K562 (cell line): ENCODE measurements around the gene ARHGDIA. TPM values are rescaled to one million over a fixed set of nuclear protein-coding genes. Genes with fewer than 3 reads are reported as not detected.
A peak's percentile ranks its signal among the peaks of the same experiment; 100 is the strongest.

Experiments used
- FOXK1 ChIP-seq: sonication (generic); formaldehyde crosslinking; IDR thresholded peaks from 2 replicates; pipeline ENCODE4 v1.8.0; 2022; ENCODE audit warnings: missing genetic modification reagents, mild to moderate bottlenecking, borderline replicate concordance
- GABPA ChIP-seq: fragments of 200-800 bp; sonication (Bioruptor generic); conservative IDR thresholded peaks from 2 replicates; pipeline ENCODE4 v1.6.1; 2016; ENCODE audit warnings: low read depth, missing genetic modification characterization, missing compliant biosample characterization
- HCFC1 ChIP-seq: IDR thresholded peaks from 2 replicates; pipeline ENCODE4 v1.6.1; 2012; ENCODE audit warnings: low read depth, low read length, improper control_type of control experiment
- HMGN3 ChIP-seq: IDR thresholded peaks from 2 replicates; pipeline ENCODE4 v1.6.1; 2011; ENCODE audit warnings: borderline replicate concordance, low read depth, mild to moderate bottlenecking, mixed read lengths, low read length; ENCODE audit not compliant: insufficient read length; ENCODE audit errors: extremely low read depth
- IRF9 ChIP-seq: fragments of 450-650 bp; IDR thresholded peaks from 2 replicates; pipeline ENCODE4 v1.6.1; 2016; ENCODE audit warnings: missing biosample characterization, missing genetic modification characterization
- MYBL2 ChIP-seq, 2 experiments: fragments of 450-650 bp in 1 of 2; sonication (generic) in 1 of 2; formaldehyde crosslinking in 1 of 2; IDR thresholded peaks; 2 replicates each; pipeline versions ENCODE4 v1.6.1 to v1.8.1; 2017 to 2022; ENCODE audit warnings: borderline replicate concordance in 1 of 2, inconsistent platforms in 1 of 2, low read depth in 1 of 2, mild to moderate bottlenecking in 1 of 2, missing genetic modification reagents in 1 of 2, moderate library complexity in 1 of 2
- MYC ChIP-seq, 2 experiments: fragments of 250-450 bp in 1 of 2; sonication (Bioruptor Pico) in 1 of 2; IDR thresholded peaks; 2 replicates each; pipeline versions ENCODE4 v1.5.1 to v1.6.1; 2012 to 2021; ENCODE audit warnings: low read depth in 2 of 2, borderline replicate concordance in 1 of 2, improper control_type of control experiment in 1 of 2, low read length in 1 of 2, mild to moderate bottlenecking in 1 of 2, moderate library complexity in 1 of 2
- NFATC3 ChIP-seq: fragments of 450-650 bp; IDR thresholded peaks from 2 replicates; pipeline ENCODE4 v1.6.1; 2017; ENCODE audit warnings: mild to moderate bottlenecking
- TCF7L2 ChIP-seq: fragments of 150-350 bp; IDR thresholded peaks from 2 replicates; pipeline ENCODE4 v1.6.1; 2016; ENCODE audit warnings: low read depth, mild to moderate bottlenecking, low read length, moderate library complexity
- TEAD2 ChIP-seq: fragments of 450-650 bp; IDR thresholded peaks from 2 replicates; pipeline ENCODE4 v1.6.1; 2016; ENCODE audit warnings: missing genetic modification characterization, control low read depth, missing compliant biosample characterization
- U2AF1 ChIP-seq: fragments of 200-400 bp; formaldehyde crosslinking; optimal IDR thresholded peaks from 2 replicates; pipeline ENCODE3; 2017; ENCODE audit warnings: mild to moderate bottlenecking, low read depth, low read length, moderate library complexity
- ZFP36 ChIP-seq: fragments of 150-350 bp; IDR thresholded peaks from 2 replicates; pipeline ENCODE4 v1.6.1; 2018; ENCODE audit warnings: low read length, low read depth; ENCODE audit not compliant: partially characterized antibody
- ZNF217 ChIP-seq: sonication (generic); formaldehyde crosslinking; IDR thresholded peaks from 2 replicates; pipeline ENCODE4 v1.8.0; 2022; ENCODE audit warnings: mild to moderate bottlenecking, missing genetic modification reagents
- ZNF263 ChIP-seq: sonication (generic); formaldehyde crosslinking; IDR thresholded peaks from 2 replicates; pipeline ENCODE4 v1.8.0; 2022; ENCODE audit warnings: mild to moderate bottlenecking, missing genetic modification reagents, borderline replicate concordance
- ZNF586 ChIP-seq: fragments of 450-650 bp; formaldehyde crosslinking; conservative IDR thresholded peaks from 2 replicates; pipeline ENCODE4 v1.4.0; 2020; ENCODE audit warnings: mild to moderate bottlenecking, moderate library complexity
- ZNF780A ChIP-seq: fragments of 250-450 bp; sonication (Bioruptor Pico); IDR thresholded peaks from 2 replicates; pipeline ENCODE4 v1.5.0; 2021; ENCODE audit warnings: mild to moderate bottlenecking
- polyA plus RNA-seq, 8 experiments: library from polyadenylated mRNA; depleted of rRNA in 4 of 8; stranded (reverse) in 5 of 8; unstranded in 3 of 8; fragments of >200 nt; fragmentation: Nextera tagmentation in 2 of 8; fragmentation: Illumina TruSeq in 1 of 8; extraction: Ambion mirVana in 2 of 8; extraction: Trizol in 1 of 8; gene quantifications; 2 replicates each; pipeline versions ENCODE4 v1.2.1 to v1.2.3, GENCODE V29; 2011 to 2014; ENCODE audit warnings: inconsistent platforms in 1 of 8, missing spikeins in 1 of 8
- total RNA-seq, 7 experiments: library from RNA; depleted of rRNA in 6 of 7; stranded (reverse); fragments of >200 nt in 6 of 7; fragmentation: Illumina TruSeq in 2 of 7; extraction: Trizol in 2 of 7; gene quantifications; 2 replicates each; pipeline versions ENCODE4 v1.2.1 to v1.2.3, GENCODE V29; 2011 to 2021; ENCODE audit warnings: low replicate concordance in 1 of 7
- TF ChIP-seq, protein P1 (sequence below): fragments of 450-650 bp; formaldehyde crosslinking; IDR thresholded peaks from 2 replicates; pipeline ENCODE4 v1.4.0; 2020; ENCODE audit warnings: mild to moderate bottlenecking, moderate library complexity
- TF ChIP-seq, protein P2 (sequence below): conservative IDR thresholded peaks from 2 replicates; pipeline ENCODE4 v1.6.1; 2011; ENCODE audit warnings: low read depth, mild to moderate bottlenecking, low read length; ENCODE audit not compliant: control insufficient read depth
- TF ChIP-seq, protein P3 (sequence below): fragments of 150-350 bp; IDR thresholded peaks from 2 replicates; pipeline ENCODE4 v1.6.1; 2014; ENCODE audit warnings: low read depth, mild to moderate bottlenecking, low read length, borderline replicate concordance

The ARHGDIA gene
- total and polyA plus RNA-seq, 9 of the 15 experiments (the other 6 are each of a cell fraction or from before 2014, with no cell fraction given): 9.6 to 340 (median 97.6) TPM

- TF ChIP-seq, protein P1, sequence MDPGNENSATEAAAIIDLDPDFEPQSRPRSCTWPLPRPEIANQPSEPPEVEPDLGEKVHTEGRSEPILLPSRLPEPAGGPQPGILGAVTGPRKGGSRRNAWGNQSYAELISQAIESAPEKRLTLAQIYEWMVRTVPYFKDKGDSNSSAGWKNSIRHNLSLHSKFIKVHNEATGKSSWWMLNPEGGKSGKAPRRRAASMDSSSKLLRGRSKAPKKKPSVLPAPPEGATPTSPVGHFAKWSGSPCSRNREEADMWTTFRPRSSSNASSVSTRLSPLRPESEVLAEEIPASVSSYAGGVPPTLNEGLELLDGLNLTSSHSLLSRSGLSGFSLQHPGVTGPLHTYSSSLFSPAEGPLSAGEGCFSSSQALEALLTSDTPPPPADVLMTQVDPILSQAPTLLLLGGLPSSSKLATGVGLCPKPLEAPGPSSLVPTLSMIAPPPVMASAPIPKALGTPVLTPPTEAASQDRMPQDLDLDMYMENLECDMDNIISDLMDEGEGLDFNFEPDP (CRISPR knock-in tag): no peak
- no peak for TF ChIP-seq FOXK1 (CRISPR knock-in tag)
- TF ChIP-seq ZFP36: no peak
- no peak for TF ChIP-seq TEAD2
- no peak for TF ChIP-seq HCFC1
- no peak for TF ChIP-seq MYBL2 (IDR thresholded peaks at IDR 0.05; ENCODE audit: low read depth)
- TF ChIP-seq MYBL2 (CRISPR knock-in tag; IDR thresholded peaks at IDR 0.05; ENCODE audit: borderline replicate concordance): no peak
- TF ChIP-seq, protein P2, sequence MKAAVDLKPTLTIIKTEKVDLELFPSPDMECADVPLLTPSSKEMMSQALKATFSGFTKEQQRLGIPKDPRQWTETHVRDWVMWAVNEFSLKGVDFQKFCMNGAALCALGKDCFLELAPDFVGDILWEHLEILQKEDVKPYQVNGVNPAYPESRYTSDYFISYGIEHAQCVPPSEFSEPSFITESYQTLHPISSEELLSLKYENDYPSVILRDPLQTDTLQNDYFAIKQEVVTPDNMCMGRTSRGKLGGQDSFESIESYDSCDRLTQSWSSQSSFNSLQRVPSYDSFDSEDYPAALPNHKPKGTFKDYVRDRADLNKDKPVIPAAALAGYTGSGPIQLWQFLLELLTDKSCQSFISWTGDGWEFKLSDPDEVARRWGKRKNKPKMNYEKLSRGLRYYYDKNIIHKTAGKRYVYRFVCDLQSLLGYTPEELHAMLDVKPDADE: peak; percentile 27; the same call in 1 of the 2 replicates
- TF ChIP-seq ZNF780A (CRISPR knock-in tag): no peak
- no peak; the same call in 1 of the 2 replicates for TF ChIP-seq ZNF263 (CRISPR knock-in tag)
- TF ChIP-seq HMGN3: peak; percentile 25
- peak; percentile 52 for TF ChIP-seq U2AF1
- TF ChIP-seq ZNF217 (CRISPR knock-in tag): no peak
- TF ChIP-seq, protein P3, sequence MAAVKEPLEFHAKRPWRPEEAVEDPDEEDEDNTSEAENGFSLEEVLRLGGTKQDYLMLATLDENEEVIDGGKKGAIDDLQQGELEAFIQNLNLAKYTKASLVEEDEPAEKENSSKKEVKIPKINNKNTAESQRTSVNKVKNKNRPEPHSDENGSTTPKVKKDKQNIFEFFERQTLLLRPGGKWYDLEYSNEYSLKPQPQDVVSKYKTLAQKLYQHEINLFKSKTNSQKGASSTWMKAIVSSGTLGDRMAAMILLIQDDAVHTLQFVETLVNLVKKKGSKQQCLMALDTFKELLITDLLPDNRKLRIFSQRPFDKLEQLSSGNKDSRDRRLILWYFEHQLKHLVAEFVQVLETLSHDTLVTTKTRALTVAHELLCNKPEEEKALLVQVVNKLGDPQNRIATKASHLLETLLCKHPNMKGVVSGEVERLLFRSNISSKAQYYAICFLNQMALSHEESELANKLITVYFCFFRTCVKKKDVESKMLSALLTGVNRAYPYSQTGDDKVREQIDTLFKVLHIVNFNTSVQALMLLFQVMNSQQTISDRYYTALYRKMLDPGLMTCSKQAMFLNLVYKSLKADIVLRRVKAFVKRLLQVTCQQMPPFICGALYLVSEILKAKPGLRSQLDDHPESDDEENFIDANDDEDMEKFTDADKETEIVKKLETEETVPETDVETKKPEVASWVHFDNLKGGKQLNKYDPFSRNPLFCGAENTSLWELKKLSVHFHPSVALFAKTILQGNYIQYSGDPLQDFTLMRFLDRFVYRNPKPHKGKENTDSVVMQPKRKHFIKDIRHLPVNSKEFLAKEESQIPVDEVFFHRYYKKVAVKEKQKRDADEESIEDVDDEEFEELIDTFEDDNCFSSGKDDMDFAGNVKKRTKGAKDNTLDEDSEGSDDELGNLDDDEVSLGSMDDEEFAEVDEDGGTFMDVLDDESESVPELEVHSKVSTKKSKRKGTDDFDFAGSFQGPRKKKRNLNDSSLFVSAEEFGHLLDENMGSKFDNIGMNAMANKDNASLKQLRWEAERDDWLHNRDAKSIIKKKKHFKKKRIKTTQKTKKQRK: no peak
- TF ChIP-seq NFATC3: no peak
- TF ChIP-seq IRF9 (tag): no peak
- no peak for TF ChIP-seq ZNF586 (CRISPR knock-in tag)
- TF ChIP-seq MYC (IDR thresholded peaks at IDR 0.05; ENCODE audit: low read depth, low read length): peak; percentile 60; the same call in 1 of the 2 replicates
- TF ChIP-seq MYC (CRISPR knock-in tag; IDR thresholded peaks at IDR 0.05; ENCODE audit: borderline replicate concordance, low read depth): no peak
- no peak for TF ChIP-seq TCF7L2
- no peak for TF ChIP-seq GABPA
Measured at GRCh38 chr17:81859906-81860755, 11.0 kb downstream of the ARHGDIA start, which contains the start of gene P4HB (continued).
